Activated naive CD4-positive, alpha-beta T cell treated with anti-CD3 and anti-CD28 coated beads, Interleukin-2, amount 50 U/mL, for 72 hours (primary cell): Measurements from ENCODE around the gene PYGM. TPM values are rescaled to one million over a fixed set of nuclear protein-coding genes. Genes with fewer than 3 reads are reported as not detected.

Experiments
- ATAC-seq, 2 donors: fragments of 150-1000 bp; cut with Tn5 transposase; 2 replicates each; pipeline ENCODE4 v1.10.0; 2021; ENCODE audit warnings: mild to moderate bottlenecking in 2 of 2, moderate library complexity in 2 of 2
- DNase-seq, 2 donors: peaks; one replicate each; pipeline ENCODE4 v3.0.0; 2021 to 2022; ENCODE audit warnings: low spot score in 2 of 2
- H3K27ac Mint-ChIP-seq, 2 donors: one replicate each; pipeline ENCODE4 v1.8.0; 2022; ENCODE audit warnings: mild to moderate bottlenecking in 2 of 2, mixed read lengths in 2 of 2
- H3K36me3 Mint-ChIP-seq, 2 donors: one replicate each; pipeline ENCODE4 v1.8.0; 2022; ENCODE audit warnings: mixed read lengths in 2 of 2
- H3K9me3 Mint-ChIP-seq, 2 donors: one replicate each; pipeline ENCODE4 v1.8.0; 2022; ENCODE audit warnings: mixed read lengths in 2 of 2
- total RNA-seq, 2 donors: library from RNA; stranded (reverse); gene quantifications; one replicate each; pipeline ENCODE4 v1.2.3, GENCODE V29; 2022

PYGM gene
- total RNA-seq, 2 donors from 2014 or later = 0.87 to 2.3 TPM

- no peak for DNase-seq
- Mint-ChIP-seq H3K36me3 (no peaks in the 10 kb centered on the region), H3K9me3 (no peaks in the 10 kb centered on the region), H3K27ac (peak overlapping the region in 1 of 2 donors; percentile 22)
- no peak for ATAC-seq
These were observed 7.4 kb downstream of the PYGM start for GRCh38 chr11:64752175-64752970.

DNA sequence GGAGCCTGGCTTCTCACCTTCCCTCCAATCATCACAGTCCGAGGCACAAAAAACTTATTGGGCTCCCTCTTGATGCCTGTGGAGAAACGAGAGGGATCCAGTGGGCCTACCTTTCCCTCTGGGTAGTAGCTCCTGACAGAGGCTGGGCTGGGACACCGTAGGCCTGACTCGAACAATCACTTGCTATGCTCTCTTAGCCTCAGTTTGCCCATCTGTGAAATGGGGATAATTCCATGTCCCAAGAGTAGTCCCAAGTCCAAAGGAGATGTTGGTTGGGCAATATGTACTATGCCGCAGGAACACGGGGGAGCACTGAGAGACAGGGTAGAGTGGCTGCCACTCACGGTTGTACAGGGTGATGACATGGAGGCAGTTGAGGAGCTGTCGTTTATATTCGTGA is 8.2 kb downstream of the PYGM start:
- no peaks in the 10 kb centered on the region for H3K36me3 Mint-ChIP-seq
- DNase-seq = no peak
- no peaks in the 10 kb centered on the region for H3K9me3 Mint-ChIP-seq
- ATAC-seq = no peak
- no peak overlapping the region for H3K27ac Mint-ChIP-seq

DNA sequence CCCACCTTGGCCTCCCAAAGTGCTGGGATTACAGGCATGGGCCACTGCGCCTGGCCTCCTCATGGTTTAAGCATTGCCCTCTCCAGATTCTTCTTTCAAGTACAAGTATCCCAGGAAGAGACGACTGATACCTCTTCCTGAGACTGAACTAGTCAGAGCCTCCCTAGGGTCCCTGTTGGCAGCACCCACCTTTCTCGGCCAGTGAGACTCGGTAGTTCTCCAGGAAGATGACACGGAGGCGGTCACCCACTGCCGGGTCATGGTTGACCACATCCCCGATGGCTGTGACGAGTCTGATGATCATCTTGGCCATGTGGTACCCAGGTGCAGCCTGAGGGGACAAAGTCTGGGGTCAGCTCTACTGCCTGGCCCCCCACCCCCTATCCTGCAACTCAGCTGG is 8.6 kb downstream of the PYGM start:
- Mint-ChIP-seq H3K27ac (no peak overlapping the region), H3K9me3 (no peaks in the 10 kb centered on the region)

DNA sequence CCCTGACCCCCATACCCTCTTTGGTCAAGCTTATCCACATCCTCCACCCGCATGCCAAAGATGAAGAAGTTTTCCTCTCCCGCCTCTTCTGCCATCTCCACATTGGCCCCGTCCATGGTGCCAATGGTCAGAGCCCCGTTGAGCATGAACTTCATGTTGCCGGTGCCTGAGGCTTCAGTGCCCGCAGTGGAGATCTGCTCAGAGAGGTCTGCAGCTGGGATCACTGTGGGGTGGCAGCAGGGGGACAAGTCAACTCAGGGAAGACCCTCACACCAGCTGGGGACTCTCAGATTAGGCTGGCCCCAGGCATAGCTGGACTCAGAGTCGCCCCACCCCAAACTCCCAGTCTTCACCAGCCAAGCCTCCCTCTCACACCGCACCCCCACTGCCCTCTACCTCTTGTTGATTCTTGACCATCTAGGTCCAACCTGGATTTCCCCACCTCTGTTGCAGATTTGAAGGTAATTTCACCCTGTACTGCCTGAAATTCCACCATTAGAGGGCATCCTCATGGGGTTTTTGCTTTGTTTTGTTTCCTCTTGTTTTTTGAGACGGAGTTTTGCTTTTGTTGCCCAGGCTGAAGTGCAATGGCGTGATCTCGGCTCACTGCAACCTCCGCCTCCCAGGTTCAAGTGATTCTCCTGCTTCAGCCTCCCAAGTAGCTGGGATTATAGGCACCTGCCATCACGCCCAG is 9.3 kb downstream of the PYGM start:
- Mint-ChIP-seq H3K36me3 (no peaks in the 10 kb centered on the region), H3K27ac (peak overlapping the region in 1 of 2 donors; percentile 30), H3K9me3 (no peaks in the 10 kb centered on the region)
- no peak for ATAC-seq
- no peak for DNase-seq

More for the DNA sequence above, 8.6 kb downstream of the PYGM start:
- H3K36me3 Mint-ChIP-seq = no peaks in the 10 kb centered on the region
- no peak for ATAC-seq
- no peak for DNase-seq

- ATAC-seq (no peak), DNase-seq (no peak)
- Mint-ChIP-seq H3K9me3 (no peaks in the 10 kb centered on the region), H3K36me3 (no peaks in the 10 kb centered on the region), H3K27ac (no peak overlapping the region)
These were observed 11.7 kb downstream of the PYGM start for GRCh38 chr11:64747961-64748665.

DNA sequence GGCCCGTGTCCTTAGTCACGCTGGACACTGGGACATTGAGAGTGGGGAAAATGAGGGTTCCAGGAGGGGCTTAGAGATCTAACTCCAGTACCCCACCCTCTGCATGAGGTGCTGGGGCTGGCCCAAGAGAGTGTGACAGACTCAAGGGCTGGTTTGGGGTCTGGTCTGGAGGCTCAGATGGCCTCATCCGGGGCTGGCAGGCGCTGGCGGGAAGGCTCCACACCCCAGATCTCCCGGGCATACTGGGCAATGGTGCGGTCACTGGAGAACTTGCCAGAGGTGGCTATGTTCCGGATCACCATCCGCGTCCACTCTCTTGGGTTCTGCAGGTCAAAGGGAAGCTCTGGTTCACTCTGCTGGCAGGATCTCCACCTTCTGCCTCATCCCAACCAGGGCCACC is 13.3 kb downstream of the PYGM start:
- DNase-seq = no peak
- ATAC-seq = no peak
- no peaks in the 10 kb centered on the region for H3K9me3 Mint-ChIP-seq
- no peak overlapping the region for H3K27ac Mint-ChIP-seq
- no peaks in the 10 kb centered on the region for H3K36me3 Mint-ChIP-seq

DNA sequence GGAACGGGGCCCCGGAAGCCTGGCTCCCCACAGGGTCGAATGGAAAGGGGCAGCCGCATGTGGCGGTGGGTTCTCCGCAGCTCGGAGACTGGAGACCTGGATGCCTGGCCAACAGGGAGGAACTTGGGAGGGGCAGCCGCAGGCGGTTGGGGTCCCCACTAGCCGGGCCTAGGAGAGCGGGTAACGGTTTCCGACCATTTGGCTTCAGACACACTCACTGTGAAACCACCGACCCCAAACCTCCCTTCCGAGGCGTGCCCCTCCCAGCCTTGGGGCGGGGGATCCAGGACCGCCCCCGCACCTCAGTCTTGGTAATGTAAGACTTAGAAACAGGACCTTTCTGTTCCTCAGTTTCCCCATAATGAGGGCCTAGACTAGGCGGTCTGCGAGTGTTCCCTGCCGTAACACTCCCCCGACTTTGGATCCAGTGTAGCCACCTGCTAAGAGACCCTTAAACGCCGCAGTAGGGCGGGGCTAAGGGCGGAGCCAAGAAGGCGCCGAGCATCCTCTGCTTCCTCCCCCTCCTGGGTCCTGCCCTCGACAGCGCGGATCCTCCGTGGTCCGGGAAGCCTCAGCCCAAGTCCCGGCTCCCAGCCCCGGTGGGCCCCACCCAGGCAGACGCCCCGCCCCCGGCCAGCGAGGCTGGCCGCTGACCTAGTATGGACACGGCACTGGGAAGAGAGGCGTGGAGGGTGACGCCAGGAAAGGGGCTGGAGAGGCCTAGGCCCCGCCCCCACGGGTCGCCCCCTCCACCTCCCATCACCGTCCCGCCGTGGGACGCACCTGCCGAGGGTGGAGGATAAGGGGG is 14.0 kb downstream of the PYGM start:
- Mint-ChIP-seq H3K9me3 (no peaks in the 10 kb centered on the region), H3K27ac (peak overlapping the region; percentile 55 to 87), H3K36me3 (no peaks in the 10 kb centered on the region)
- ATAC-seq = peak; percentile 35 to 40
- DNase-seq = peak; percentile 59 to 72

DNA sequence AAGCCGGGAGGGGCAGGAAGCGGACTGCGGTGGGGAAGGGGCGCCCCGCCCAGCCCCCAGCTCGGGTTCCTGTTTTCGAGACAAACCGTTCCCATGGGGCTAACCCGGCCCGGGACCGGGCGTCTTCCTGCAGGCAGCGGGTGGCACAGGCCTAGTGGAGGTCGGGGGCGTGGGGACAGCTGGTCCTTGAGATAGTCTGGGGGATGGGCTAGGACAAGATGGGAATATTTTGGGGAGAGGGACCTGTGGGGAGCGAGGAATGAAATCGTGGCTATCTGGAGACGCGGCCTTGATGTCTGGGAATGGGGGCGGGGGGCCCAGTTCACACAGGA is 14.6 kb downstream of the PYGM start:
- ATAC-seq = peak in 1 of 2 donors; percentile 40
- DNase-seq = peak; percentile 44 to 84
- no peaks in the 10 kb centered on the region for H3K9me3 Mint-ChIP-seq
- H3K36me3 Mint-ChIP-seq = no peaks in the 10 kb centered on the region
- H3K27ac Mint-ChIP-seq = peak overlapping the region; percentile 55 to 87

GRCh38 chr11:64744544-64745188 is 15.1 kb downstream of the PYGM start:
- peak overlapping the region in 1 of 2 donors; percentile 87 for H3K27ac Mint-ChIP-seq
- H3K9me3 Mint-ChIP-seq = no peaks in the 10 kb centered on the region
- DNase-seq (no peak), ATAC-seq (peak in 1 of 2 donors; percentile 4)
- H3K36me3 Mint-ChIP-seq = no peaks in the 10 kb centered on the region

DNA sequence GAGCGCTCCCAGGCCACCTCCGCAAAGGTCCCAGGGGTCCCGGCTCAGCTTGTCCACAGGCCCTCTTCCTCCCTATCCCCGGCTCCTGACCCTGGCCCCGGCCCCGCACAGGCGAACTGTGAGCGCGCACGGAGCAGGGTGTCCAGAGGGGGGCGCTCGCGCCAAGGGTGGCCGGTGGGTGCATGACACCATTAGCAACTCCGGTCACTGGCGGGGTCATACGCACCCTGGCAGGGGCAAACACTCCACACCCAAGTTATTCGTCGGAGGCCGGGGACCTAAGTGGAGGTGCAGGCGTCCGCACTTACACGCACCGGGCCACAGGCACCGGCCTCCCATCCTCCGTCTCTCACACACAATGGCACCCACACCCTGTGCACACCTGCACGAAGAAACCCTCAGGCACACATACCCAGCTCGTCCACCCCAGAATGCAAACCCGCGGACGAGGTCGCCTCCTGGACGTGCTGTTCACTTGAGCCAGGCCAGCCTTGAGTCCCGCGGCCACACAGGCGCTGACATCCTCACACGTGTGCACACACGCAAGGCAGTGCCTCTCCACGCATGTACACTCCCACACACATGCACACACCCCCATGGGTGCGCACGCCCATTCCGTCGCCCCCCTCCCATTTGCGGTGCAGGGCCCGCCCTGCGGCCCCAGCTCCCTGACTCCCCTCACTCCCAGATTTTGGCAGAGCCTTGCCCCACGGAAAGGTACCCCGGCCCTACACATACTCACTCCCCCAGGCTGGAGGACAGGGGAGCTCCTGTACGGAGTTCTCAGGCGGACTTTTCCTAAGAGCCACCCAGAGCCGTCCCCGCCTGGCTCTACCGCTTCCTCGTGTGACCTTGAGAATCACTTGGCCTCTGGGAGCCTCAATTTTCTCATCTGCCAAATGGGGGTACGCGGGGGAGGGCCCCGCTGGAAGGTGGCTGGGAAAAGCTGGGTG is 15.9 kb downstream of the PYGM start, which contains the start of gene RASGRP2:
Gene RASGRP2 (minus strand): TSS at position 552 of the 953 bp plus-strand sequence. CDS start 1,276 bp downstream, outside the sequence.
- Mint-ChIP-seq H3K9me3 (no peaks in the 10 kb centered on the region), H3K36me3 (no peaks in the 10 kb centered on the region), H3K27ac (peak within 1 kb of the TSS; percentile 87 to 89)
- peak; percentile 75 to 92 for DNase-seq
- ATAC-seq = peak; percentile 46 to 61

- DNase-seq = peak; percentile 82 to 87
- peak; percentile 47 to 55 for ATAC-seq
- no peaks in the 10 kb centered on the region for H3K36me3 Mint-ChIP-seq
- no peaks in the 10 kb centered on the region for H3K9me3 Mint-ChIP-seq
- H3K27ac Mint-ChIP-seq = no peak overlapping the region
These were observed 16.7 kb downstream of the PYGM start for GRCh38 chr11:64742889-64743590.

DNA sequence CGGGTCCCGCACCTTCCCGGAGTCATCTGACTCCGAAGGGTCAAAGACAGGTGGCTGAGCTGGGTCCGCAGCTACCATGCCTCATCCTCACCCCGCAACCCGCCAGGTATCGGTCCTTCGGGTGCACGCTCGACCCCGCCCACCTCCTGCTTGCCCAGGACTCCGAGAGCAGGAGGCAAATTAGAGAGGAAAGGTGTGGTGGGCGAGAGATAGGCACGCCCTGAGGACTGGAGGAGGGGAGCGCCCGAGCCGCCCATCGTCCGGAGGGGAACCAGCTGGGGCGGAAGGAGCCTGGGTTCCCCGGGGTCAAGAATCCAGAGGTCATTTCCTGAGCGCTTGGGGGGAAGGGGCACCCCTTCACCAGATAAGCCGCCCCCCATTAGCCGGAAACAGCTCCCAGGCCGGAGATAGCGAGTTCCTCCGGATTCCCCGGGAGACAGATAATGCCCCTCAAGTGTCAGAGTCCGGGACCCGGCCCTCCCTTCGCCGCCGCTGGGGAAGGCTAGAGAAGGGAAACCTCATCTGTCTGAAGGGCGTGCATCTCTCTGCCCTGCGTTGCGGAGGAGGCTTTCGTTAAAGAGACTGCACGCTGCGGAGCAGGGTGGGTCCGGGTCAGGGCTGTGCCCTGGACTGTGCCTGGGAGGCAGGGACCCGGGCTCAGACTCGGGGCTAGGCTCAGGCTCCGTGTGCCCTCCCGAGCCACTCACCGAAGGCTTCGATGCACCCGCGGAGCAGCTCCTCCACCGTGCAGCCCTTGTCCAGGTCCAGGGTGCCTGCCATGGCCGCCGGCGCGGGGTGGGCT is 17.5 kb downstream of the PYGM start:
- peak; percentile 13 to 17 for ATAC-seq
- H3K27ac Mint-ChIP-seq = no peak overlapping the region
- H3K9me3 Mint-ChIP-seq = no peaks in the 10 kb centered on the region
- no peaks in the 10 kb centered on the region for H3K36me3 Mint-ChIP-seq
- DNase-seq = peak in 1 of 2 donors; percentile 14

GRCh38 chr11:64741375-64742086 is 18.2 kb downstream of the PYGM start:
- Mint-ChIP-seq H3K9me3 (no peaks in the 10 kb centered on the region), H3K27ac (no peak overlapping the region), H3K36me3 (no peaks in the 10 kb centered on the region)
- DNase-seq (no peak), ATAC-seq (no peak)
